NCI-H2107 (cell line): ENCODE results near the gene TAGLN3.

Source experiments
- DNase-seq: peaks from one replicate; lab custom pipeline; 2025; lab: John Stamatoyannopoulos, UW

The TAGLN3 gene

DNA sequence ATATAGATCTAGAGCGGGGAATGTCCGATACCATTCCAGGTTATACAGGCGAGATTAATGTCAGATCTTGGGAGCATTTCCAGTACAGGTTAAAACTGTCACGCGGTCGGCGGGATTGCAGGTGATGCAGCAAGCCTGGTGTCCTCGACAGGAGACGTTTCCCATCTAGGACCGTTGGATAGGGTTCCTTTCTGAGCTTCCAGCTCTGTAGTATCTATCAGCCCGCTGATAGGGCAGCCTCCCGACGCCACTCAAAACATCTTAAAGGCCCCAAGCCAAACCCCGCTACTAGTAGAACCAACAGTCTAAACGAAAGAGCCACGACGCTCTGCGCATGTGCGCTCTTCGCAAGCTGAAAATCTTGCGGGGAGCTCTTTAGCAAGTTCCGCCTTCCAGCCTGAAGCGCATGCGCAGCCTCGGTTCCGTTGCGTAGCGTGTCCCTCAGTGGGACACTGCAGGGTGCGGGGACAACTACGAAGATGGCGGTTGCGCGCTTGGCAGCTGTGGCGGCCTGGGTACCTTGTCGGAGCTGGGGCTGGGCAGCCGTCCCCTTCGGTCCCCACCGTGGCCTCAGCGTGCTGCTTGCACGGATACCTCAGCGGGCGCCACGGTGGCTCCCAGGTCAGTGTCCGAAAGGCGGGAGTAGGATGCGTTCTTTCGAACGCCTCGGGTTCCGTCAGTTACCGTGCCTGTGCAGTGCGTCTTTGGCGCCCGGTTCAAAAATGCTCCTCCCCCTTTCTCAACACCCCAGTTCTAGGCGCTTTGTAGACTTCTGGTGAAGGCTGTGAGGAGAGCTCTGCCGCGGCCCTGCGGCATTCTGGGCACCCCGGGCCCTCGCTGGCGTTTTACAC, 19.9 kb upstream of the TAGLN3 start, which contains the start of gene ABHD10:
ABHD10 (plus strand) TSS at position 444 of the 851 bp plus-strand sequence; CDS start at position 480, 36 bp downstream.
- peak; percentile 99 for DNase-seq

DNA sequence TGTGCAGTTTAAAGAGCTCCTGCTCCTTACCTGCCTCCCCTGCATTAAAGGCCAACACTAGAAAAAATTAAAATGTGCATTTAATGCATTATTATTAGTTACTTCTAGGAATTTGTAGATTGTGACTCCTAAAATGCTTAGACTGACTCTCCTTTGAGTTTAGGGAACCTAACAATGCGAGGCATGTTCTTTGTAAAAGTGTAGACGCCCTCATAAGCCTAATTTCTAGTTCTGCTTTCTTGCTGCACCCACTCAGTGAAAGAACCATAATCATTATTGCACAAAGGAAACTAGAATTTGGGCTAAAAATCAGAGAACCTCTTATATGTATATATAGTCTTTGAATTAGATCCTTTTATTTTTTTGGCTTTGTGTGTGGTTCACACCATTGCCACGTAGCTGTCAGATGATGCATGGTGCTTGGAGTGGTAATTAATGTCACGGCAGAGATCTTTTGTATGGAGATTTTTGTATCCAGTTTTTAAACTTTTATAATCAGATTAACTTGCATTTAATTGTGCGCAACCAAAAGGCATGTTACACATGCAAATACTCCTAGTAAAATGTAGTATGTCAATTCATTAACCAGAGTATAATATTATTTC, 19.2 kb upstream of the TAGLN3 start:
- DNase-seq: no peak

DNA sequence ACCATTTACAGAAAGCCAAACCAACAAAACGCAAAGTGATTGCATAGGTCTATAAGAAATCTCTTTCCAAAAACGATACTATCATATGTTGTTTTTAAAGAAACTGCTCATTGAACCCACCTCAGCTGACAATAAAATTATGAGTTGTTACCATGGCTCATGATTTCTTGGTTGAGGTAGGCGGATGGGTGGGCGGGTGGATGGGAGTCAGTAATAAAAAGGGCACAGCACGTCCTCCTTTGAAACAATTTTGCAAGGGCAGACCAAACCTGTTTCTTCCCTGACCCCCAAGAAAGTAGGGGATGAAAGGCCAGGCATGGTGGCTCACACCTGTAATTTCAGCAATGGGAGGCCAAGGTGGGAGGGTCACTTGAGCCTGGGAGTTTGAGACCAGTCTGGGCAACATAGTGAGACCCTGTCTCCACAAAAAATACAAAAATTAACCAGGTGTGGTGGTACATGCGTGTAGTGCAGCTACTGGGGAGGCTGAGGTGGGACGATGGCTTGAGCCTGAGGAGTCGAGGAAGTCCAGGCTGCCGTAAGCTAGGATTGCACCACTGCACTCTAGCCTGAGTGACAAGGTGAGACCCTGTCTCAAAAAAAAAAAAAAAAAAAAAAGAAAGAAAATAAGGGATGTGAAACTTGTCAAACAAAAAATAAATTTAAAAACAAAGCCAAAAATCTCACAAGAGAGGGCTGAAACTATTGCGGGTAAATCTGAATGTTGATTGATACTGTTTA, 17.8 kb upstream of the TAGLN3 start:
- no peak for DNase-seq

GRCh38 chr3:111981457-111981763, 17.3 kb upstream of the TAGLN3 start:
- DNase-seq: no peak

GRCh38 chr3:111984636-111985298, 14.0 kb upstream of the TAGLN3 start:
- no peak for DNase-seq

- DNase-seq: no peak
Measured at GRCh38 chr3:111986800-111987199, 11.9 kb upstream of the TAGLN3 start.

- peak; percentile 47 for DNase-seq
Measured at GRCh38 chr3:111989061-111989678, 9.6 kb upstream of the TAGLN3 start.

GRCh38 chr3:111993038-111993437, 5.7 kb upstream of the TAGLN3 start:
- no peak for DNase-seq

DNA sequence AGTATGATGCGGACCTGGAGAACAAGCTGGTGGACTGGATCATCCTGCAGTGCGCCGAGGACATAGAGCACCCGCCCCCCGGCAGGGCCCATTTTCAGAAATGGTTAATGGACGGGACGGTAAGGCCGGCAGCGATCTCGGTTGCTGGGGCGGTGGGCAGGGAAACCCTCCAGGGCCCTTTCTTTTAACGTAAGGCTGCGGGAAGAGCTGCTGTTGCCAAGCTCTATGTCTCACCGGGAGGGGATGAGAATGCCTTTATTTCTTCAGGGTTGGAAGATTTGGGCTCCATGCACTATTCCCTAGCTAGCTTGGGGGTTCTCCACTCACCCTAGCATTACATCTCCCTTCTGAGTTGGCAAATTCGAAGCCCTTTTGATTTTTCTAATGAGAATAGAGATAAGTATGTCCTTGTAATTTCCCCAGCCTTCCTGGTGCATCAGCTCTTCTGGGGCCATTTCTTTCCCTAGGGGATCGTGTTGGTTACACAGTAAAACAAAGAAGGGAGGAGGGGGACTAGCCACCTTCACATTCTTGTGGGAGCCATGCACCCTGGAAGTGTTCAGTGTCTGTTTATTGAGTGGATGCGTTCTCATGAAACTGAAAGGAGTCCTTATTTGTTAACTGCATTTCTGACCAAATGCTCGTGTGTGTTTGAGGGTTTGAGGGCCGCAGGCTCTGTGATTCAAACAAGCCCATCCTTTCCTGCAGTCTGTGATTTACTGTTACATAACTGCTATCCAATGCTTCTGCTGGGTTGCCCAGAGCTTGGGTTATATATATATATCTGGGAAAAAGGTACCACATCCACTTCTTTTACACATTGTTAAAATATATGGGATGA, 982 bp downstream of the TAGLN3 start:
- peak; percentile 37 for DNase-seq

GRCh38 chr3:112000367-112000771, 1.6 kb downstream of the TAGLN3 start:
- DNase-seq: no peak

- DNase-seq: no peak
Measured at GRCh38 chr3:112000966-112001365, 2.2 kb downstream of the TAGLN3 start.

GRCh38 chr3:112001526-112001925, 2.8 kb downstream of the TAGLN3 start:
- DNase-seq: no peak

DNA sequence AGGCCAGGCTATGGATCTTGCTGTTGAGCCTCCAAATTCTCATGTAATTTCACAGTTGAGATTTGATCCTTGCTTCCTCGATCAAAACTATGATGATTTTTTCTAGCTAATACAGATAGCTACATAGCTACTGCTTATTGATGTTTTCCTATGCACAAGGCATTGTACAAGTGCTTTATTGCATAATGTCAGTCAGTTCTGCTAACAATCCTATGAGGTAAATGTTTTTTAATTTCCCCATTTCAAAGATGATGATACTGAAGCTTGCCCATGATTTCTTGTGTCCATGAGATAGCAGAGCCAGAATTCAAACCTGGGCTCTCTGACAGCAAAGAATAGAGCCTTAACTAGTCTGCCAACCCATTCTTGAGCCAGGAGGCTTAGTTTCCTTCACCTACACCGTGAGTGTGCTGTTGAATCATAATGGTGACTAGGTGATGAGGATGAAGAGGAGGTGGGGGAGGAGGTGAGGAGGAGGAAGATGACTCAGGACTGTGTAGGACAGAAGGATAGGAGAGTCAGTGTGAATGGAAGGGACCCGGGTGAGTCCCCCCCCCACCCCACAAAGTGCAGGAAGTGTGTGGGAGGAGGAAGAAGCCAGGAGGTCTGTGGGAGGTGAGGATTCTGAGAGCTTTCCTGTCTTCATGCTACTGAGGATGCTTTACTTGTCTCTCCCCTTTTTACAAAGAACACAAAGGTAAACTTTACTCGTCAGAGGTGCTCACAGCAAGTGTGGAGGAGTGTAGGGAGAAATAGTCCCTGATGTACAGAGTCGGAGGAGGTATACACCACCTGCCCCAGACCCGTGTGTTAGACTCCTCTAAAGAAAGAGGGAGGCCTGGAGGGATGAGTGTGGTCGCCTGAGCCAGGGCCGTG, 3.6 kb downstream of the TAGLN3 start:
- no peak for DNase-seq

- no peak for DNase-seq
Measured at GRCh38 chr3:112003321-112004080, 4.8 kb downstream of the TAGLN3 start.

GRCh38 chr3:112004187-112004586, 5.5 kb downstream of the TAGLN3 start:
- DNase-seq: no peak

- no peak for DNase-seq
Measured at GRCh38 chr3:112004669-112005068, 5.9 kb downstream of the TAGLN3 start.

DNA sequence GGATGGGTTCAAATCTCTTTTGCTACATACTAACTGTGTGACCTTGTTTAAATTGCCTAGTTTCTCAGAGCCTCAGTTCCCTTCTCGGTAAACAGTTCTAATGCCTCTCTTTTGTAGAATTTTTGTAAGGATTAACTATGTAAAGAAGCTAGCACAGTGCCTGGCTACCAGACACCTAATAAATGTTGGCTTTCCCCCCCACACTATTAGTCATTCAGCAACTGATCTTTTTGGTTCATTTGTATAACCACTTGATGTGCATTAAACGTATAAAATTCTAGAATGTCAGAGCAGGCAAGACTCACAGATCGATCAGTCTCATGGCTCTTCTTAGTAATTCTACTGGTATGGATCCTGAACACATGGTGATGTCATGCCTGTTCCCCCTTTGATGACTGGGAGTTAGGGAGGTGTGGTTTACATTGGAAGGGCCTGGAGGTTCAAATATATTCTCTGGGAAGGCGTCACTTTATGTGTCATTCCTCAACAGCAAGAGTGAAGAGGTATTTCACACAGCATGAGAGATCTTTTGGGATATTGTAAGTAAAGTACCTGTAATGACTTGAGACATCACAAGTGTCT, 6.5 kb downstream of the TAGLN3 start:
- DNase-seq: no peak

- no peak for DNase-seq
Measured at GRCh38 chr3:112007633-112008032, 8.9 kb downstream of the TAGLN3 start.

- DNase-seq: no peak
Measured at GRCh38 chr3:112009670-112010069, 10.9 kb downstream of the TAGLN3 start.
